ENCODE results near the gene FBXL20. TPM values are rescaled to one million over a fixed set of nuclear protein-coding genes. Genes with fewer than 3 reads are reported as not detected.

The FBXL20 gene
- total and polyA plus RNA-seq, 2 experiments from 2014 or later, result 9.7 to 11.3 TPM

- H3K9me2 ChIP-seq (ENCODE audit: insufficient read depth), result no peaks in the 10 kb centered on the region
- H3K9ac ChIP-seq, result no peak overlapping the region
- H3K79me2 ChIP-seq (ENCODE audit: insufficient read depth), result no peaks in the 10 kb centered on the region
- 80 to 84% methylated on average over 11 of the region's 11 CpGs for WGBS, 2 experiments (ENCODE audit: low coverage in 1 of 2, low lambda C conversion rate in 2 of 2, missing lambda C conversion rate in 2 of 2)
- no peak overlapping the region for H3K27ac ChIP-seq
- H3K4me1 ChIP-seq (ENCODE audit: insufficient read depth), result peaks cover 7% of the 10 kb centered on the region
- no peak overlapping the region for H2AFZ ChIP-seq
- in situ Hi-C loops (cut with MboI), result no loop called here
- peak; percentile 61 for DNase-seq
- H3K4me3 ChIP-seq, result no peak overlapping the region
- H3K4me2 ChIP-seq (ENCODE audit: unreplicated experiment), result no peak overlapping the region
- H3K9me3 ChIP-seq (ENCODE audit: low read depth), result no peaks in the 10 kb centered on the region
- 0 out of 2 replicates have a peak, but pooled peaks cover 1% of the 10 kb centered on the region for H3F3A ChIP-seq (ENCODE audit: insufficient read depth)
- TF ChIP-seq EZH2 (IDR thresholded peaks at IDR 0.05; ENCODE audit: insufficient read depth, poor library complexity, severe bottlenecking), result no peak
- TF ChIP-seq EZH2phosphoT487 (IDR thresholded peaks at IDR 0.05; ENCODE audit: insufficient read depth, low read depth), result no peak
- no peaks in the 10 kb centered on the region for H3K36me3 ChIP-seq (ENCODE audit: low read depth)
- no peaks in the 10 kb centered on the region for H4K20me1 ChIP-seq (ENCODE audit: insufficient read depth)
- no peaks in the 10 kb centered on the region for H3K27me3 ChIP-seq (replicated peaks; ENCODE audit: insufficient read depth)
Observed at GRCh38 chr17:39212195-39212810, 189.1 kb downstream of the FBXL20 start.

- Histone ChIP-seq H3K79me2 (ENCODE audit: insufficient read depth) (no peaks in the 10 kb centered on the region), H3K4me3 (peak overlapping the region; percentile 59)
- in situ Hi-C loops (cut with MboI), result no loop called here
Observed at GRCh38 chr17:39210093-39210434, 191.4 kb downstream of the FBXL20 start.

GRCh38 chr17:39209317-39210092 lies 191.9 kb downstream of the FBXL20 start:
- Histone ChIP-seq H3K27ac (no peak overlapping the region), H3K9me2 (ENCODE audit: insufficient read depth) (no peaks in the 10 kb centered on the region), H2AFZ (peak overlapping the region; percentile 37), H3K36me3 (ENCODE audit: low read depth) (peaks cover 7% of the 10 kb centered on the region; the same call in 1 of the 2 replicates), H3K79me2 (ENCODE audit: insufficient read depth) (no peaks in the 10 kb centered on the region), H3K9me3 (ENCODE audit: low read depth) (no peaks in the 10 kb centered on the region), H3K4me2 (ENCODE audit: unreplicated experiment) (peak overlapping the region; percentile 73), H4K20me1 (ENCODE audit: insufficient read depth) (no peaks in the 10 kb centered on the region), H3K4me3 (peak overlapping the region; percentile 59), H3K9ac (peak overlapping the region; percentile 77), H3K4me1 (ENCODE audit: insufficient read depth) (peaks cover 7% of the 10 kb centered on the region), H3K27me3 (replicated peaks; ENCODE audit: insufficient read depth) (no peaks in the 10 kb centered on the region), H3F3A (ENCODE audit: insufficient read depth) (peaks cover 15% of the 10 kb centered on the region)
- no peak for TF ChIP-seq EZH2 (IDR thresholded peaks at IDR 0.05; ENCODE audit: insufficient read depth, poor library complexity, severe bottlenecking)
- no peak for TF ChIP-seq EZH2phosphoT487 (IDR thresholded peaks at IDR 0.05; ENCODE audit: insufficient read depth, low read depth)
- in situ Hi-C loops (cut with MboI), result no loop called here
- DNase-seq, result peak; percentile 91
- 1% methylated on average over 21 to 30 of the region's 39 CpGs for WGBS, 2 experiments (ENCODE audit: low coverage in 1 of 2, low lambda C conversion rate in 2 of 2, missing lambda C conversion rate in 2 of 2)

More at GRCh38 chr17:39210093-39210434, 191.4 kb downstream of the FBXL20 start:
- no peaks in the 10 kb centered on the region for H3K9me2 ChIP-seq (ENCODE audit: insufficient read depth)
- H3K27ac ChIP-seq, result no peak overlapping the region
- TF ChIP-seq EZH2 (IDR thresholded peaks at IDR 0.05; ENCODE audit: insufficient read depth, poor library complexity, severe bottlenecking) (no peak), EZH2phosphoT487 (IDR thresholded peaks at IDR 0.05; ENCODE audit: insufficient read depth, low read depth) (no peak)
- peaks cover 7% of the 10 kb centered on the region for H3K4me1 ChIP-seq (ENCODE audit: insufficient read depth)
- no peaks in the 10 kb centered on the region for H3K27me3 ChIP-seq (replicated peaks; ENCODE audit: insufficient read depth)
- no peaks in the 10 kb centered on the region for H4K20me1 ChIP-seq (ENCODE audit: insufficient read depth)
- peak overlapping the region; percentile 77 for H3K9ac ChIP-seq
- DNase-seq, result no peak
- peak overlapping the region; percentile 73 for H3K4me2 ChIP-seq (ENCODE audit: unreplicated experiment)
- WGBS, 2 experiments (ENCODE audit: low coverage in 1 of 2, low lambda C conversion rate in 2 of 2, missing lambda C conversion rate in 2 of 2), result 15 to 24% methylated on average over 13 to 15 of the region's 22 CpGs
- no peaks in the 10 kb centered on the region for H3K9me3 ChIP-seq (ENCODE audit: low read depth)
- H3K36me3 ChIP-seq (ENCODE audit: low read depth), result peaks cover 1% of the 10 kb centered on the region; the same call in 1 of the 2 replicates
- peaks cover 9% of the 10 kb centered on the region for H3F3A ChIP-seq (ENCODE audit: insufficient read depth)
- H2AFZ ChIP-seq, result peak overlapping the region; percentile 37; the same call in 1 of the 2 replicates

GRCh38 chr17:39208893-39209292 lies 192.5 kb downstream of the FBXL20 start:
- Histone ChIP-seq H3K4me2 (ENCODE audit: unreplicated experiment) (no peak overlapping the region), H3K9me2 (ENCODE audit: insufficient read depth) (no peaks in the 10 kb centered on the region), H3K36me3 (ENCODE audit: low read depth) (peaks cover 13% of the 10 kb centered on the region), H3K4me1 (ENCODE audit: insufficient read depth) (peaks cover 7% of the 10 kb centered on the region), H4K20me1 (ENCODE audit: insufficient read depth) (no peaks in the 10 kb centered on the region; the same call in 1 of the 2 replicates), H3F3A (ENCODE audit: insufficient read depth) (peaks cover 21% of the 10 kb centered on the region), H3K9ac (peak overlapping the region; percentile 77; the same call in 1 of the 2 replicates), H3K4me3 (no peak overlapping the region), H3K27ac (no peak overlapping the region), H3K9me3 (ENCODE audit: low read depth) (no peaks in the 10 kb centered on the region), H3K27me3 (replicated peaks; ENCODE audit: insufficient read depth) (no peaks in the 10 kb centered on the region), H2AFZ (no peak overlapping the region; the same call in 1 of the 2 replicates), H3K79me2 (ENCODE audit: insufficient read depth) (no peaks in the 10 kb centered on the region)
- TF ChIP-seq EZH2 (IDR thresholded peaks at IDR 0.05; ENCODE audit: insufficient read depth, poor library complexity, severe bottlenecking) (no peak), EZH2phosphoT487 (IDR thresholded peaks at IDR 0.05; ENCODE audit: insufficient read depth, low read depth) (no peak)
- in situ Hi-C loops (cut with MboI), result no loop called here
- no peak for DNase-seq
- 68% methylated on average over 8 of the region's 8 CpGs for WGBS, 2 experiments (ENCODE audit: low coverage in 1 of 2, low lambda C conversion rate in 2 of 2, missing lambda C conversion rate in 2 of 2)

Measured in GM23248 (cell line).